Measurements from ENCODE around the gene NSD2. TPM values are rescaled to one million over a fixed set of nuclear protein-coding genes. Genes with fewer than 3 reads are reported as not detected.

NSD2 gene
- total RNA-seq, 4 donors from 2014 or later, result 30.9 to 63.7 (median 40.3) TPM

GRCh38 chr4:1896658-1896991 lies 25.4 kb downstream of the NSD2 start:
- intact Hi-C loops (cut with DNase I), result loop anchor here (10.0 kb wide), 1 partner anchor 82 kb away; no protein-coding TSS in a partner anchor
- no peak for DNase-seq
- Histone ChIP-seq H3K4me1 (no peaks in the 10 kb centered on the region), H3K27me3 (no peaks in the 10 kb centered on the region), H3K9me3 (no peaks in the 10 kb centered on the region), H3K36me3 (no peaks in the 10 kb centered on the region), H3K4me3 (replicated peaks in 1 of 3) (no peak overlapping the region), H3K27ac (no peak overlapping the region)
- WGBS, 2 donors, result 92 to 94% methylated on average over 6 of the region's 6 CpGs
- TF ChIP-seq CTCF (IDR thresholded peaks at IDR 0.05) (no peak), POLR2A (IDR thresholded peaks at IDR 0.05) (no peak)

- no peak overlapping the region for H3K4me3 ChIP-seq (replicated peaks in 1 of 3)
- TF ChIP-seq CTCF (IDR thresholded peaks at IDR 0.05), result no peak
- H3K4me1 ChIP-seq, result no peaks in the 10 kb centered on the region
- intact Hi-C loops (cut with DNase I), result loop anchor here (10.0 kb wide), 1 partner anchor 83 kb away; no protein-coding TSS in a partner anchor
- no peaks in the 10 kb centered on the region for H3K36me3 ChIP-seq
- WGBS, 2 donors, result 96 to 97% methylated on average over 6 of the region's 6 CpGs
- no peaks in the 10 kb centered on the region for H3K27me3 ChIP-seq
- no peak for DNase-seq
- no peaks in the 10 kb centered on the region for H3K9me3 ChIP-seq
- no peak overlapping the region for H3K27ac ChIP-seq
Measured at GRCh38 chr4:1898007-1898406, 26.8 kb downstream of the NSD2 start.

GRCh38 chr4:1898681-1899080 lies 27.5 kb downstream of the NSD2 start:
- Histone ChIP-seq H3K4me1 (no peaks in the 10 kb centered on the region), H3K27ac (no peak overlapping the region), H3K9me3 (no peaks in the 10 kb centered on the region), H3K27me3 (no peaks in the 10 kb centered on the region), H3K4me3 (replicated peaks in 1 of 3) (no peak overlapping the region), H3K36me3 (no peaks in the 10 kb centered on the region)
- TF ChIP-seq CTCF (IDR thresholded peaks at IDR 0.05), result no peak
- TF ChIP-seq POLR2A (IDR thresholded peaks at IDR 0.05), result no peak
- intact Hi-C loops (cut with DNase I), result loop anchor here (10.0 kb wide), 1 partner anchor 84 kb away; no protein-coding TSS in a partner anchor
- WGBS, 2 donors, result 88 to 97% methylated on average over 1 of the region's 1 CpG
- no peak for DNase-seq

- intact Hi-C loops (cut with DNase I), result loop anchor here (10.0 kb wide), 1 partner anchor 85 kb away; no protein-coding TSS in a partner anchor
- Histone ChIP-seq H3K4me3 (replicated peaks in 1 of 3) (no peak overlapping the region), H3K36me3 (no peaks in the 10 kb centered on the region), H3K9me3 (no peaks in the 10 kb centered on the region), H3K27me3 (no peaks in the 10 kb centered on the region), H3K4me1 (no peaks in the 10 kb centered on the region), H3K27ac (no peak overlapping the region)
- peak; percentile 68 for DNase-seq
- 28 to 33% methylated on average over 15 of the region's 15 CpGs for WGBS, 2 donors
- peak; percentile 79 to 94 (median 86) for TF ChIP-seq CTCF (IDR thresholded peaks at IDR 0.05)
- no peak for TF ChIP-seq POLR2A (IDR thresholded peaks at IDR 0.05)
Measured at GRCh38 chr4:1899149-1900086, 28.2 kb downstream of the NSD2 start.

- intact Hi-C loops (cut with DNase I), result no loop called here
- Histone ChIP-seq H3K27ac (no peak overlapping the region), H3K4me3 (replicated peaks in 1 of 3) (no peak overlapping the region), H3K27me3 (no peaks in the 10 kb centered on the region), H3K4me1 (no peaks in the 10 kb centered on the region), H3K9me3 (no peaks in the 10 kb centered on the region), H3K36me3 (no peaks in the 10 kb centered on the region)
- TF ChIP-seq CTCF (IDR thresholded peaks at IDR 0.05) (no peak), POLR2A (IDR thresholded peaks at IDR 0.05) (no peak)
- DNase-seq, result no peak
Measured at GRCh38 chr4:1900087-1900433, 28.9 kb downstream of the NSD2 start.
